ENCODE results near the gene CRMP1.

DNA sequence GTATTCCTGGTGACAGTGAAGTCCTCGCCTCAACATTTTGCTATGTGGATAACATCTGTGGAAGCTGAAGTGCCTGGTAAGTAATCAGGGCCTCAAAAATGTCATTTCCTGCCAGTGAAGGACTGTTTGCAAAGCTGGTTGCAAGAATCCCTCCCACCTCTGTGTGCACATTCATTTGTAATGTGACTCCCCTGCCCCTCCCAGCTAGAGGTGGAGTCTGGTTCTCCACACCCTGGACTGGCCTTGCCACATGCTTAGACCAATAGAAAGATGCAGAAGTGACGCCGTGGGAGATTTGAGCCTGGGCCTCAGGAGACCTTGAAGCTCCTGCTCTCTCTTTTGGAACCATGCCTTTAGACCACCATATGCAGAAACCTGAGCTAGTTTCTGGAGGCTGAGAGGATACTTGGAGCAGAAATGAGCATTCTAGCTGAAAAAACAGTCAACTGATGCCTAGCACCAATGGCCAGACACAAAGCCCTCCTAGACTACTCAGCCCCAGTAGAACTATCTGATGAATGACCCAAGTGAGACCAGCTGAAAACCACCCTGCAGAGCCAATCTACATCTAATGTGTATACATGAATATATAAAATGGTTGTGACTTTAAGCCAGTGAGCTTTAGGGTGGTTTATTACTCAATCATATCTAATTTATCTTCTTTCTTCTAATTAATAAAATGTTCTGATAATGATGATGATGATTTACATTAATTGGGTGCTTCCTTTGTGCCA lies 47.8 kb upstream of the CRMP1 start:
- TF ChIP-seq EZH2 (IDR thresholded peaks at IDR 0.05; ENCODE audit: insufficient read depth, poor library complexity, severe bottlenecking) (no peak), EZH2phosphoT487 (IDR thresholded peaks at IDR 0.05; ENCODE audit: insufficient read depth, low read depth) (no peak)
